Measurements from ENCODE around the gene RTCB. TPM values are rescaled to one million over a fixed set of nuclear protein-coding genes. Genes with fewer than 3 reads are reported as not detected.

Gene RTCB
- total and polyA plus RNA-seq, 7 donors = 46.8 to 149 (median 66.4) TPM

- Histone ChIP-seq H3K27me3 (peaks cover 0 to 3% (median 0%) of the 10 kb centered on the region in 3 donors), H3K36me3 (no peaks in the 10 kb centered on the region), H3K4me1 (no peaks in the 10 kb centered on the region), H3K27ac (no peak overlapping the region), H3K4me3 (no peak overlapping the region), H3K9me3 (no peaks in the 10 kb centered on the region)
- 16 to 39% methylated on average over 6 of the region's 6 CpGs for WGBS, 2 donors
- TF ChIP-seq POLR2A (IDR thresholded peaks at IDR 0.05) (no peak), EP300 (IDR thresholded peaks at IDR 0.05) (no peak), POLR2AphosphoS5 (IDR thresholded peaks at IDR 0.05) (no peak)
- TF ChIP-seq, protein P1, sequence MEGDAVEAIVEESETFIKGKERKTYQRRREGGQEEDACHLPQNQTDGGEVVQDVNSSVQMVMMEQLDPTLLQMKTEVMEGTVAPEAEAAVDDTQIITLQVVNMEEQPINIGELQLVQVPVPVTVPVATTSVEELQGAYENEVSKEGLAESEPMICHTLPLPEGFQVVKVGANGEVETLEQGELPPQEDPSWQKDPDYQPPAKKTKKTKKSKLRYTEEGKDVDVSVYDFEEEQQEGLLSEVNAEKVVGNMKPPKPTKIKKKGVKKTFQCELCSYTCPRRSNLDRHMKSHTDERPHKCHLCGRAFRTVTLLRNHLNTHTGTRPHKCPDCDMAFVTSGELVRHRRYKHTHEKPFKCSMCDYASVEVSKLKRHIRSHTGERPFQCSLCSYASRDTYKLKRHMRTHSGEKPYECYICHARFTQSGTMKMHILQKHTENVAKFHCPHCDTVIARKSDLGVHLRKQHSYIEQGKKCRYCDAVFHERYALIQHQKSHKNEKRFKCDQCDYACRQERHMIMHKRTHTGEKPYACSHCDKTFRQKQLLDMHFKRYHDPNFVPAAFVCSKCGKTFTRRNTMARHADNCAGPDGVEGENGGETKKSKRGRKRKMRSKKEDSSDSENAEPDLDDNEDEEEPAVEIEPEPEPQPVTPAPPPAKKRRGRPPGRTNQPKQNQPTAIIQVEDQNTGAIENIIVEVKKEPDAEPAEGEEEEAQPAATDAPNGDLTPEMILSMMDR (IDR thresholded peaks at IDR 0.05) = no peak
- intact Hi-C loops (cut with DNase I) = no loop called here
- no peak for DNase-seq
Observed at GRCh38 chr22:32444068-32444467, 32.0 kb upstream of the RTCB start.

GRCh38 chr22:32430352-32430751, 18.3 kb upstream of the RTCB start:
- Histone ChIP-seq H3K4me3 (no peak overlapping the region), H3K4me1 (no peaks in the 10 kb centered on the region), H3K27me3 (no peaks in the 10 kb centered on the region), H3K36me3 (no peaks in the 10 kb centered on the region), H3K27ac (no peak overlapping the region), H3K9me3 (no peaks in the 10 kb centered on the region)
- intact Hi-C loops (cut with DNase I) = no loop called here
- TF ChIP-seq POLR2AphosphoS5 (IDR thresholded peaks at IDR 0.05) (no peak), EP300 (IDR thresholded peaks at IDR 0.05) (no peak), POLR2A (IDR thresholded peaks at IDR 0.05) (no peak)
- TF ChIP-seq, protein P1 (IDR thresholded peaks at IDR 0.05) = no peak
- 75 to 89% methylated on average over 1 of the region's 1 CpG for WGBS, 2 donors
- no peak for DNase-seq

DNA sequence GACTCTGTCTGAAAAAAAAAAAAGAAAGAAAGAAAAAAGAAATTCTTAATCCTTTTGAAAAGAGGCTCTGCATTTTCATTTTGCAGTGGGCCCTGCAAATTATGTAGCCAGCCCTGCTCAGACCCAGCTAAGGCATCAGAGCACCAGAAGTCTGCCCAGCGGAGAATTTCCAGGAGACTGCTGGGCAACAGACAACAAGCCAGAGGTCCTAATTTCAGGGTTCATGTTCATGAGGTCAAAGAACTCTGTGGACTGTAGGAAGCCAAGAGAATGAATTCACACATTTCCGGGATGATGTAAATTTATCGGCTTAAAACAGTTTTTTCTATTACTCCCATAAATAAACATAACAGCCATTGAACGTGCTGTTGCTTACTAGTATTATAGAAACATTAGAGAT, 14.8 kb upstream of the RTCB start:
- intact Hi-C loops (cut with DNase I) = no loop called here
- H3K4me3 ChIP-seq = no peak overlapping the region
- no peaks in the 10 kb centered on the region for H3K4me1 ChIP-seq
- DNase-seq = no peak
- no peaks in the 10 kb centered on the region for H3K9me3 ChIP-seq
- H3K36me3 ChIP-seq = no peaks in the 10 kb centered on the region
- H3K27me3 ChIP-seq = no peaks in the 10 kb centered on the region
- no peak overlapping the region for H3K27ac ChIP-seq
- 58 to 78% methylated on average over 4 of the region's 4 CpGs for WGBS, 2 donors
- no peak for TF ChIP-seq POLR2A (IDR thresholded peaks at IDR 0.05)
- TF ChIP-seq EP300 (IDR thresholded peaks at IDR 0.05) = no peak
- no peak for TF ChIP-seq POLR2AphosphoS5 (IDR thresholded peaks at IDR 0.05)
- TF ChIP-seq, protein P1 (IDR thresholded peaks at IDR 0.05) = no peak

DNA sequence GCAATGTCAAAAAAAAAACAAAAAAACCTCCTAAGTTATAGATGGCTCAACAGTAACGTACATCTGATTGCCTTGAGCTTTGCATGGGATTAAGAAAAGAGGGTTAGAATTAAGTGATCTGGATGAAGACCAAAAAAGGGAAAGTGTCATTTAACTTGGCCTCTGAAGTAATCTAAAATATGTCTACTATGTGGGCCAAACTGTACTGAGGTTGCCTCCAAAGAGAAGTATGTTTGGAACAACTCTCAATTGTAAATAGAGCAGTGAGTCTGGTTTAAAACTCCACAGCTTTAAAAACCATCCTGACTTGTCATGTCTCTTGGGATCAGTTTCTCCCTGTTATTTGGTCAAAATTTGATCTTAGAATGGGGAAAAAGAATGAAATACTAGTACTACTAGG, 11.6 kb upstream of the RTCB start:
- WGBS, 2 donors = 63 to 70% methylated on average over 1 of the region's 1 CpG
- Histone ChIP-seq H3K27me3 (no peaks in the 10 kb centered on the region), H3K9me3 (no peaks in the 10 kb centered on the region), H3K4me1 (no peaks in the 10 kb centered on the region), H3K36me3 (no peaks in the 10 kb centered on the region), H3K4me3 (no peak overlapping the region), H3K27ac (no peak overlapping the region)
- DNase-seq = no peak
- intact Hi-C loops (cut with DNase I) = no loop called here
- TF ChIP-seq, protein P1 (IDR thresholded peaks at IDR 0.05) = no peak
- TF ChIP-seq EP300 (IDR thresholded peaks at IDR 0.05) = no peak

DNA sequence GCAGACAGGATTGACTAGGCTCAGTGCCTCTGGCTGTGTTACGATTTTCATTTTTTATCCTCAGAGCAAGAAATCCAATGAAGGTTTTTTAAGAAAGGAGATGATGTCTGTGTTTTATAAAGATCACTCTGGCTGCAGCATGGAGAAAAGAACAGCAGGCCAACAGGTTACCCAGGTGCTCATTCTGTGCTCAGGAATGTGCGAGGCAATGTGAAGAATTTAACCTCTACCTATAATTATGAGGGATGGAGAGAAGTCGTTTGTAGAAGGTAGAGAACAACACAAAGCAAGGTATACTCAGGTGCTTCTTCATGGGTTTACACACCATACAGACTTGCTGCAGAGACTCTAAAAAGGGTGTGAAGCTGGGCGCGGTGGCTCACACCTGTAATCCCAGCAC, 10.0 kb upstream of the RTCB start:
- WGBS, 2 donors = 71 to 84% methylated on average over 5 of the region's 5 CpGs
- Histone ChIP-seq H3K27ac (no peak overlapping the region), H3K27me3 (no peaks in the 10 kb centered on the region), H3K9me3 (no peaks in the 10 kb centered on the region), H3K4me3 (no peak overlapping the region), H3K36me3 (no peaks in the 10 kb centered on the region), H3K4me1 (no peaks in the 10 kb centered on the region)
- TF ChIP-seq EP300 (IDR thresholded peaks at IDR 0.05) (no peak), POLR2AphosphoS5 (IDR thresholded peaks at IDR 0.05) (no peak), POLR2A (IDR thresholded peaks at IDR 0.05) (no peak)
- TF ChIP-seq, protein P1 (IDR thresholded peaks at IDR 0.05) = no peak
- intact Hi-C loops (cut with DNase I) = no loop called here
- DNase-seq = no peak
